Measurements from ENCODE around the gene EGFL6. TPM values are rescaled to one million over a fixed set of nuclear protein-coding genes. Genes with fewer than 3 reads are reported as not detected.

The EGFL6 gene
- polyA plus RNA-seq, 1 experiment = not detected

GRCh38 chrX:13535376-13536165 is 33.8 kb upstream of the EGFL6 start:
- DNase-seq (ENCODE audit: low read depth) = no peak
- no peaks in the 10 kb centered on the region for H3K27me3 ChIP-seq (ENCODE audit: control insufficient read depth, insufficient read depth, low read length)
- H3K36me3 ChIP-seq (ENCODE audit: control insufficient read depth, insufficient read depth, low read length) = no peaks in the 10 kb centered on the region
- no peak overlapping the region for H3K4me3 ChIP-seq (ENCODE audit: low read depth, low read length)
- TF ChIP-seq CTCF (IDR thresholded peaks at IDR 0.05; ENCODE audit: insufficient read depth, low read depth, low read length) = no peak
- ChIA-PET CTCF (interaction anchor here (1.6 to 1.7 kb wide), 2 partner anchors 12 to 110 kb away, joined by 5 to 7 read pairs; no protein-coding TSS in a partner anchor), POLR2A (no interaction called here)

- CTCF ChIA-PET = interaction anchor here (1.6 kb wide), 1 partner anchor 109 kb away, joined by 7 read pairs; no protein-coding TSS in a partner anchor
- no peaks in the 10 kb centered on the region for H3K36me3 ChIP-seq (ENCODE audit: control insufficient read depth, insufficient read depth, low read length)
- no peak overlapping the region for H3K4me3 ChIP-seq (ENCODE audit: low read depth, low read length)
- H3K27me3 ChIP-seq (ENCODE audit: control insufficient read depth, insufficient read depth, low read length) = no peaks in the 10 kb centered on the region
- DNase-seq (ENCODE audit: low read depth) = no peak
- TF ChIP-seq CTCF (IDR thresholded peaks at IDR 0.05; ENCODE audit: insufficient read depth, low read depth, low read length) = no peak
- POLR2A ChIA-PET = no interaction called here
These were observed 32.9 kb upstream of the EGFL6 start for GRCh38 chrX:13536551-13536950.

- ChIA-PET CTCF (no interaction called here), POLR2A (no interaction called here)
- no peak overlapping the region for H3K4me3 ChIP-seq (ENCODE audit: low read depth, low read length)
- no peak for DNase-seq (ENCODE audit: low read depth)
- no peaks in the 10 kb centered on the region for H3K36me3 ChIP-seq (ENCODE audit: control insufficient read depth, insufficient read depth, low read length)
- H3K27me3 ChIP-seq (ENCODE audit: control insufficient read depth, insufficient read depth, low read length) = no peaks in the 10 kb centered on the region
- TF ChIP-seq CTCF (IDR thresholded peaks at IDR 0.05; ENCODE audit: insufficient read depth, low read depth, low read length) = no peak
These were observed 31.0 kb upstream of the EGFL6 start for GRCh38 chrX:13538414-13538813.

- CTCF ChIA-PET = interaction anchor here (0.6 kb wide), 1 partner anchor 119 kb away, joined by 3 read pairs; no protein-coding TSS in a partner anchor
- Histone ChIP-seq H3K4me3 (ENCODE audit: low read depth, low read length) (no peak overlapping the region), H3K27me3 (ENCODE audit: control insufficient read depth, insufficient read depth, low read length) (no peaks in the 10 kb centered on the region), H3K36me3 (ENCODE audit: control insufficient read depth, insufficient read depth, low read length) (no peaks in the 10 kb centered on the region)
- POLR2A ChIA-PET = no interaction called here
- no peak for DNase-seq (ENCODE audit: low read depth)
- TF ChIP-seq CTCF (IDR thresholded peaks at IDR 0.05; ENCODE audit: insufficient read depth, low read depth, low read length) = no peak
These were observed 28.8 kb upstream of the EGFL6 start for GRCh38 chrX:13540602-13541001.

GRCh38 chrX:13545726-13546125 is 23.7 kb upstream of the EGFL6 start:
- Histone ChIP-seq H3K36me3 (ENCODE audit: control insufficient read depth, insufficient read depth, low read length) (no peaks in the 10 kb centered on the region), H3K4me3 (ENCODE audit: low read depth, low read length) (no peak overlapping the region), H3K27me3 (ENCODE audit: control insufficient read depth, insufficient read depth, low read length) (no peaks in the 10 kb centered on the region)
- DNase-seq (ENCODE audit: low read depth) = no peak
- ChIA-PET CTCF (no interaction called here), POLR2A (no interaction called here)
- no peak for TF ChIP-seq CTCF (IDR thresholded peaks at IDR 0.05; ENCODE audit: insufficient read depth, low read depth, low read length)
